ENCODE measurements around the gene GABRB1.

- no peak for TF ChIP-seq POLR2A (IDR thresholded peaks at IDR 0.05; ENCODE audit: low read depth, low read length)
- no peak for TF ChIP-seq CTCF (IDR thresholded peaks at IDR 0.05; ENCODE audit: extremely low read depth in 1 of 2, insufficient read depth in 1 of 2, low read depth in 1 of 2, low read length in 2 of 2)
- no peak for TF ChIP-seq FOS (IDR thresholded peaks at IDR 0.05; ENCODE audit: borderline replicate concordance, insufficient read depth, low read length)
These were observed 204.4 kb downstream of the GABRB1 start for GRCh38 chr4:47235721-47236120.

Measured in endothelial cell of umbilical vein (primary cell).